Adrenal gland (tissue), 12 donors: Measurements from ENCODE around the gene LRP1. TPM values are rescaled to one million over a fixed set of nuclear protein-coding genes. Genes with fewer than 3 reads are reported as not detected.

ENCODE experiments used
- DNase-seq, 7 donors: peaks; one replicate each; pipeline ENCODE4 v3.0.0-alpha.2; 2019 to 2020
- H3K27ac ChIP-seq, 5 donors: fragments of 200-600 bp; sonication (generic) in 4 of 5; 1 replicate in 3 of 5; 2 replicates in 2 of 5; pipeline versions ENCODE4 v1.5.1 to v1.8.0; 2016 to 2020; ENCODE audit warnings: mild to moderate bottlenecking in 1 of 5
- H3K27me3 ChIP-seq: fragments of 200-600 bp; 2 replicates; pipeline ENCODE4 v1.8.0; 2021
- H3K36me3 ChIP-seq, 2 donors: fragments of 200-600 bp; replicated peaks in 1 of 2; 1 replicate in 1 of 2; 2 replicates in 1 of 2; pipeline versions ENCODE4 v1.5.1 to v1.8.0; 2018 to 2022
- H3K4me1 ChIP-seq, 2 donors: fragments of 200-600 bp; replicated peaks in 1 of 2; 1 replicate in 1 of 2; 2 replicates in 1 of 2; pipeline versions ENCODE4 v1.5.1 to v1.8.0; 2018 to 2021
- H3K4me3 ChIP-seq, 4 donors: fragments of 200-600 bp; sonication (generic) in 3 of 4; one replicate each; pipeline ENCODE4 v1.5.1; 2016 to 2018
- H3K9me3 ChIP-seq, 3 donors: fragments of 200-600 bp; sonication (generic) in 1 of 3; replicated peaks in 1 of 3; 1 replicate in 2 of 3; 2 replicates in 1 of 3; pipeline versions ENCODE4 v1.5.1 to v1.8.0; 2016 to 2021
- POLR2A ChIP-seq, 2 donors: fragments of 450-650 bp; IDR thresholded peaks; one replicate each; pipeline ENCODE4 v1.6.1; 2017; ENCODE audit warnings: antibody characterized with exemption in 2 of 2, mild to moderate bottlenecking in 2 of 2, moderate library complexity in 1 of 2
- WGBS, 4 donors: extraction: QIAGEN DNeasy Blood & Tissue Kit in 2 of 4; methylation state at CpG; one replicate each; pipeline versions ENCODE4 v1.1.5 to v1.1.7; 2013 to 2017; 5-methylcytosine and 5-hydroxymethylcytosine counted together
- intact Hi-C, 2 donors: fragments of 100-400 bp; cut with DNase I; formaldehyde crosslinking; loops; one replicate each; pipeline versions ENCODE4 v1.14.1 to v1.15.0; 2022 to 2023
- polyA plus RNA-seq, 3 donors: library from polyadenylated mRNA; stranded (reverse); fragments of 200-250 nt in 2 of 3; fragments of 350-450 nt in 1 of 3; fragmentation: Illumina TruSeq in 1 of 3; extraction: RNeasy Lipid Tissue Mini Kit (QIAGEN cat#74804) in 1 of 3; gene quantifications; one replicate each; pipeline ENCODE4 v1.2.3, GENCODE V29; 2013 to 2014
- total RNA-seq, 9 donors: library from RNA; depleted of rRNA in 4 of 9; stranded (reverse); fragments of >200 nt in 4 of 9; fragments of 120-200 nt in 1 of 9; fragmentation: NEBNext Ultra II Directional in 1 of 9; extraction: Animal tissue kit (Norgen Biotek cat#: 25700) in 1 of 9; gene quantifications; one replicate each; pipeline versions ENCODE4 v1.1.0 to v1.2.4, GENCODE V29; 2013 to 2023
- TF ChIP-seq, protein P1 (sequence below), 6 experiments: fragments of 450-650 bp in 4 of 6; fragments of 200-600 bp in 2 of 6; sonication (generic) in 1 of 6; IDR thresholded peaks; 1 replicate in 5 of 6; 2 replicates in 1 of 6; pipeline versions ENCODE4 v1.5.1 to v1.8.0; 2016 to 2021; ENCODE audit warnings: antibody characterized with exemption in 6 of 6, mild to moderate bottlenecking in 2 of 6, moderate library complexity in 1 of 6
- donor health status: healthy with polysubstance abuse.
- donor health status: Bipolar disorder and iron deficiency.
- donor health status: DM: yes; HTN: yes; CAD: no.
- donor health status: DM: no; HTN: no; CAD: no.
- donor health status: DM: no; HTN: no; CAD: no.
- donor health status: DM: yes; HTN: yes; CAD: no.

Gene LRP1
- total and polyA plus RNA-seq, 12 donors, result 18.4 to 307 (median 138) TPM

DNA sequence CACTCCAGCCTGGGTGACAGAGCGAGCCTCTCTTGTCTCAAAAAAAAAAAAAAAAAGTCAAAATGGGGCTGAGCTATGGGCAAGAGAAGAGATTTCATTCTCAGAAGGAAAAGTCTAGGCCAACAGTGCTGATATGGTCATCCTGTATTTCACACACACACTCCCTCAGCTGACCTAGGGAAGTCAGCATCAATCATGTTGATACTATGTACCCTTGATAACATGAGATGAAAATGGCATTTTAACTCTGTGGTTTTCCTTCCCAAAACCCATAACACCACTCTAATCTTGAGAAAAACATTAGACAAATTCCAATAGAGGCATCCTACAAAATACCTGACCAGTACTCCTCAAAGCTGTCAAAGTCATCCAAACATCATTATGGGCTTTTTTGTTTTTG is 47.4 kb upstream of the LRP1 start:
- H3K4me1 ChIP-seq, result peaks cover 12 to 27% of the 10 kb centered on the region in 2 donors
- no peaks in the 10 kb centered on the region for H3K9me3 ChIP-seq
- TF ChIP-seq, protein P1, sequence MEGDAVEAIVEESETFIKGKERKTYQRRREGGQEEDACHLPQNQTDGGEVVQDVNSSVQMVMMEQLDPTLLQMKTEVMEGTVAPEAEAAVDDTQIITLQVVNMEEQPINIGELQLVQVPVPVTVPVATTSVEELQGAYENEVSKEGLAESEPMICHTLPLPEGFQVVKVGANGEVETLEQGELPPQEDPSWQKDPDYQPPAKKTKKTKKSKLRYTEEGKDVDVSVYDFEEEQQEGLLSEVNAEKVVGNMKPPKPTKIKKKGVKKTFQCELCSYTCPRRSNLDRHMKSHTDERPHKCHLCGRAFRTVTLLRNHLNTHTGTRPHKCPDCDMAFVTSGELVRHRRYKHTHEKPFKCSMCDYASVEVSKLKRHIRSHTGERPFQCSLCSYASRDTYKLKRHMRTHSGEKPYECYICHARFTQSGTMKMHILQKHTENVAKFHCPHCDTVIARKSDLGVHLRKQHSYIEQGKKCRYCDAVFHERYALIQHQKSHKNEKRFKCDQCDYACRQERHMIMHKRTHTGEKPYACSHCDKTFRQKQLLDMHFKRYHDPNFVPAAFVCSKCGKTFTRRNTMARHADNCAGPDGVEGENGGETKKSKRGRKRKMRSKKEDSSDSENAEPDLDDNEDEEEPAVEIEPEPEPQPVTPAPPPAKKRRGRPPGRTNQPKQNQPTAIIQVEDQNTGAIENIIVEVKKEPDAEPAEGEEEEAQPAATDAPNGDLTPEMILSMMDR (IDR thresholded peaks at IDR 0.05), result no peak
- no peak for TF ChIP-seq POLR2A (IDR thresholded peaks at IDR 0.05)
- no peaks in the 10 kb centered on the region for H3K27me3 ChIP-seq
- H3K36me3 ChIP-seq, result no peaks in the 10 kb centered on the region
- DNase-seq, result no peak
- H3K4me3 ChIP-seq, result no peak overlapping the region
- no peak overlapping the region for H3K27ac ChIP-seq
- 69 to 100% (median 98%) methylated on average over 1 of the region's 1 CpG for WGBS, 4 donors
- intact Hi-C loops, result no loop called here

DNA sequence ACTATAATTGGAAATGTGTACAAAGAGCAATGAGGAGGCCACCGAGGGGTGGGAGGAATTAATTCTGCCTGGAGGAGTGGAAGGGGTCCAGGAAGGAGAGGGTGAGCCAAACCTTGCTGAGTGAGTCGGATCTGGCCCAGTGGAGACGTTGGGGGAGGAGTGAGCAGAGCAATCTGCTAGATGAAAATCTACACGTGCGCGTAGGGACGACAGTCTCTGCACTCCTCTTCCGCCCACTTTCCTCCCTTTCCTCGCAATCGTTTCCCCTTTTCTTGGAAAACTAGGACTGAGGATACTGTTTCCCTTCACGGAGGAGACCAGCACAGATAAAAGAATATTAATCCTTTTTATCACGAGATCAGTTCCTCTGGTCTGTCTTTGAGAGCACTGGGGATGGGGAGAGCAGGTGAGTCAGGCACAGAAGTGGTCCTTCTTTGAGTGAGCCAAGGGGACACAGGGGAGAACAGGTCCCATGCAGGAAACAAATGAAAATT is 42.2 kb upstream of the LRP1 start:
- Histone ChIP-seq H3K27ac (peak overlapping the region in 4 of 5 donors; percentile 98 to 99 (median 98)), H3K36me3 (peaks cover 0 to 1% of the 10 kb centered on the region in 2 donors), H3K9me3 (no peaks in the 10 kb centered on the region), H3K4me1 (peaks cover 13 to 30% of the 10 kb centered on the region in 2 donors), H3K4me3 (peak overlapping the region in 1 of 4 donors; percentile 81), H3K27me3 (no peaks in the 10 kb centered on the region)
- WGBS, 4 donors, result 14 to 30% (median 18%) methylated on average over 12 of the region's 12 CpGs
- TF ChIP-seq, protein P1 (IDR thresholded peaks at IDR 0.05), result no peak
- intact Hi-C loops, result no loop called here
- peak in 6 of 7 donors; percentile 36 to 76 (median 54) for DNase-seq

DNA sequence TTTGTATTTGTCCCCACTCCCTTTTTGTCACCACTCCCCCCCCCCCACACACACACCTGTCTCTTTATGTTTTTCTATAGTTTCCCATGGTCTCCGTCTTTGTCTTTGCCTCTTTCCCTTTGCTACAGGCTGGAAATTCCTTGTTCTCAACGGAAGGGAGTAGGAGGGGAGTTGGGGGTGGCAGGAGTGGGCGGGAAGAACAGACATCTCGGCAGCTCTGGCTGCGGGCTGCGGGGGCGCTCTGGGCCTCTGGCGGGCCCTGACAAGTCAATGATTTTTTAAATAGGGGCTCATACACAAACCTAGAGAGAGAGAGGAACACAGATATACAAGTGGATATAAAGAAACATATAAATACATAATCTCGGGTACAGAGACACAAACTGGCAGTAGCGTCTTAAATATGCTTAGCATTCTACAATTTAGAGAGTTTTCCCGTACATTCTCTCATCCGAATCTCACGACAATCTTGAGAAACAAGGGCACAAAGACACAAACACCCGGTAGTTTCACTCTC is 41.7 kb upstream of the LRP1 start:
- no peaks in the 10 kb centered on the region for H3K9me3 ChIP-seq
- H3K27ac ChIP-seq, result peak overlapping the region; percentile 98 to 99 (median 99)
- peak; percentile 56 to 84 (median 73) for DNase-seq
- no peak for TF ChIP-seq POLR2A (IDR thresholded peaks at IDR 0.05)
- TF ChIP-seq, protein P1 (IDR thresholded peaks at IDR 0.05), result peak in 1 of 6 experiments; percentile 24
- 0 to 1% (median 1%) methylated on average over 13 to 14 of the region's 14 CpGs for WGBS, 4 donors
- intact Hi-C loops, result no loop called here
- peaks cover 13 to 35% of the 10 kb centered on the region in 2 donors for H3K4me1 ChIP-seq
- H3K36me3 ChIP-seq, result peaks cover 0 to 6% of the 10 kb centered on the region in 2 donors
- peak overlapping the region in 3 of 4 donors; percentile 21 to 81 (median 71) for H3K4me3 ChIP-seq
- no peaks in the 10 kb centered on the region for H3K27me3 ChIP-seq

DNA sequence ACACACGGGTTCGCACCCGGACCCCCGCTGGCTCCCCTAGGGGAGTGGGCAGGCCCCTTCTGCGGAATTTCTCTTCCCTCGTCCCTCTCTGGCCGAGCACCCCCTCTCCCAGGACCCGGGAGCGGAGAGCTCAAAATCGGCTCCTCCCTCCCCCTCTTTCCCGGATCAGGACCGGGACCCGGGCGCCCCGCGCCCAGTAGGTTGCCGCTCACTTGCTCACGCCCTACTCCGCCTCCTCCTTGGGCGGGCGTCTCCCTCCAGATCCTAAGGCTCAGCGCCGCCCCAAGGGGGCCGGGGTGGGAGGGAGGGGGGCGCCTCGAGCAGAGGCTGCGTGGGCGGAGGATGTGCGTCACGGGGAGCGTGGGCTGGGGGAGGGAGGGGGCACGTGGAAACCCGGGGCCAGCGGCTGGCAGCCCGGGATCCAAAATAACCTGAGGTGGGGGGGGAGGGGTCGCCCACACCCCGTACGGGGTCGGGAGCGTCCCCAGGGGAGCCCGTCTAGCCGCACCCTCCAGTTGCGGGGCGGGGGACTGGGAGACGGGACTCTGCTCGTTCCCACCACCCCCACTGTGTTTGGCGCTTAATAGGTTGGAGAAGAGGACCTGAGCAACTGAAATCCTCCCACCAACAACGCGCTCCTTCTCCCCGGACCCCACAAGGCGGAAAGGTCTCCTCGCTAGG is 41.1 kb upstream of the LRP1 start:
- 0 to 20% (median 1%) methylated on average over 1 to 52 of the region's 52 CpGs for WGBS, 4 donors
- Histone ChIP-seq H3K9me3 (no peaks in the 10 kb centered on the region), H3K27ac (peak overlapping the region; percentile 98 to 99 (median 99)), H3K36me3 (peaks cover 0 to 12% of the 10 kb centered on the region in 2 donors), H3K4me1 (peaks cover 13 to 36% of the 10 kb centered on the region in 2 donors), H3K4me3 (peak overlapping the region; percentile 3 to 81 (median 46)), H3K27me3 (no peaks in the 10 kb centered on the region)
- DNase-seq, result peak; percentile 88 to 94 (median 90)
- peak; percentile 19 to 68 for TF ChIP-seq POLR2A (IDR thresholded peaks at IDR 0.05)
- TF ChIP-seq, protein P1 (IDR thresholded peaks at IDR 0.05), result no peak
- intact Hi-C loops, result no loop called here
